ENCODE measurements around the gene ABCA1.

GRCh38 chr9:104747245-104747564 is 180.8 kb downstream of the ABCA1 start:
- TF ChIP-seq CTCF (optimal IDR thresholded peaks at IDR 0.05 in 1 of 3, IDR thresholded peaks at IDR 0.05 in 1 of 3, conservative IDR thresholded peaks at IDR 0.05 in 1 of 3; ENCODE audit: extremely low read depth in 1 of 3, insufficient read depth in 2 of 3, low read length in 3 of 3) (no peak), EZH2 (IDR thresholded peaks at IDR 0.05; ENCODE audit: low read length) (no peak)

Data from keratinocyte (primary cell).